Natural killer cell treated with Interleukin-12 subunit alpha and Interleukin-12 subunit beta and Interleukin-15 and Interleukin-18, amount 100 ng/mL, for 72 hours (primary cell): Measurements from ENCODE around the gene MAP1B. TPM values are rescaled to one million over a fixed set of nuclear protein-coding genes. Genes with fewer than 3 reads are reported as not detected.

Source experiments
- ATAC-seq, 2 donors: fragments of 150-1000 bp; cut with Tn5 transposase in 1 of 2; sonication (Bioruptor Pico), chemical (Tn5 transposase) in 1 of 2; 2 replicates each; pipeline ENCODE4 v1.10.0; 2021
- DNase-seq: peaks from one replicate; pipeline ENCODE4 v3.0.0; 2022; ENCODE audit warnings: low spot score
- H3K27ac Mint-ChIP-seq, 2 donors: 1 replicate in 1 of 2; 2 replicates in 1 of 2; pipeline ENCODE4 v1.8.0; 2022; ENCODE audit warnings: mixed read lengths in 2 of 2, mild to moderate bottlenecking in 1 of 2, moderate library complexity in 1 of 2
- H3K27me3 Mint-ChIP-seq, 2 donors: 1 replicate in 1 of 2; 2 replicates in 1 of 2; pipeline ENCODE4 v1.8.0; 2022; ENCODE audit warnings: mixed read lengths in 2 of 2
- H3K36me3 Mint-ChIP-seq: one replicate; pipeline ENCODE4 v1.8.0; 2022; ENCODE audit warnings: mixed read lengths
- H3K4me1 Mint-ChIP-seq, 2 donors: 1 replicate in 1 of 2; 2 replicates in 1 of 2; pipeline ENCODE4 v1.8.0; 2022; ENCODE audit warnings: low read depth in 2 of 2, mixed read lengths in 2 of 2, mild to moderate bottlenecking in 1 of 2
- H3K4me3 Mint-ChIP-seq: one replicate; pipeline ENCODE4 v1.8.0; 2022; ENCODE audit warnings: mixed read lengths
- H3K9me3 Mint-ChIP-seq: 2 replicates; pipeline ENCODE4 v1.8.0; 2022; ENCODE audit warnings: mixed read lengths
- total RNA-seq, 2 donors: library from RNA; stranded (reverse); gene quantifications; one replicate each; pipeline ENCODE4 v1.2.3, GENCODE V29; 2022

MAP1B gene
- total RNA-seq, 2 donors from 2014 or later: 0.06 to 0.14 TPM

DNA sequence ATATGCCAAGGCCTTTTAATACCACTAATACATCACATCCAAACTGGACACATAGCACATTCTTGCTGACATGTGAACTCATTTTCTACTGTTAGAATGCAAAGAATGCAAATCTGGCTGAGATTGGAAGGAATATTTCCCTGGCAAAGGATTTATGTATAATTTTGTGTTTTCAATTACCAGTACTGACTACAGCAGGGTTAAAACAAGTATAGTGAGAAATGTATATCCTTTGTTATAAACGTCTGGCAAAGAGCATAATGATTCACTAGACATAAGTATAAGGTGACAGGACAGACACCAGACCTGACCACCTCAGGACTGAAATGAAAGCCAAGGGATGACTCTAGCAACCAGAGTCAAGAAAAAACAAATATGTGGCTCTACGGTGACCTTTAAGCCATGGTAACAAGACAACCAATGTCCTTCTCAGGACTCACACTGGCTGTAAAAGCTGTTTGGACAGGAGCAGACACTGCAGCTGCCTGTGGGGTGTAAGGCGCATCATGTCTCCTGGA lies 117.7 kb downstream of the MAP1B start:
- no peak for ATAC-seq
- no peaks in the 10 kb centered on the region for H3K27me3 Mint-ChIP-seq
- peaks cover 27% of the 10 kb centered on the region for H3K36me3 Mint-ChIP-seq
- H3K4me1 Mint-ChIP-seq: peaks cover 0 to 3% of the 10 kb centered on the region in 2 donors
- no peak overlapping the region for H3K27ac Mint-ChIP-seq
- H3K9me3 Mint-ChIP-seq: no peaks in the 10 kb centered on the region
- no peak for DNase-seq
- H3K4me3 Mint-ChIP-seq: no peak overlapping the region

GRCh38 chr5:72225741-72226140 lies 118.5 kb downstream of the MAP1B start:
- H3K36me3 Mint-ChIP-seq: peaks cover 35% of the 10 kb centered on the region
- H3K4me3 Mint-ChIP-seq: no peak overlapping the region
- no peak for DNase-seq
- peaks cover 7 to 9% of the 10 kb centered on the region in 2 donors for H3K4me1 Mint-ChIP-seq
- H3K27ac Mint-ChIP-seq: no peak overlapping the region
- H3K27me3 Mint-ChIP-seq: peaks cover 0 to 7% of the 10 kb centered on the region in 2 donors
- no peak for ATAC-seq
- H3K9me3 Mint-ChIP-seq: no peaks in the 10 kb centered on the region

DNA sequence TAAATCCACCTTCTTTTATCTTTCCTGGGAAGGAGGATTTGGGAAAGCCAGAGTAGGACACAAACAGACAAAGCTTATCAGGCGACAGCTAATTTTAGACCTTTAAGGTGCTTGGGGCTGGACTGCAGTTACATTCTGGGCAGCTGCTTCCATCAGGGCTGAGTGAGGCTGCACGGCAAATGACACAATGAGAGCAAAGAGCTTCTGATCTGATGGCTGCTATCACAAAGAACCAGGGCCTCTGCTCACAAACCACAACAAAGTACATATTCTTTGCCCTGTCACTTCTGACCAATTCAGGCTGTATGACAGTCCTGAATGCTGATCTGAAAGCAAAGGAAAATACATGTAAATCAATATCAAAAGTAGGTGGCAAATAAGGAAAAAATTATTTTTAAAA lies 119.7 kb downstream of the MAP1B start:
- H3K27ac Mint-ChIP-seq: no peak overlapping the region
- no peak overlapping the region for H3K4me3 Mint-ChIP-seq
- H3K36me3 Mint-ChIP-seq: peaks cover 42% of the 10 kb centered on the region
- H3K4me1 Mint-ChIP-seq: peaks cover 15 to 16% of the 10 kb centered on the region in 2 donors
- no peaks in the 10 kb centered on the region for H3K9me3 Mint-ChIP-seq
- no peak for DNase-seq
- peaks cover 0 to 14% of the 10 kb centered on the region in 2 donors for H3K27me3 Mint-ChIP-seq
- no peak for ATAC-seq

DNA sequence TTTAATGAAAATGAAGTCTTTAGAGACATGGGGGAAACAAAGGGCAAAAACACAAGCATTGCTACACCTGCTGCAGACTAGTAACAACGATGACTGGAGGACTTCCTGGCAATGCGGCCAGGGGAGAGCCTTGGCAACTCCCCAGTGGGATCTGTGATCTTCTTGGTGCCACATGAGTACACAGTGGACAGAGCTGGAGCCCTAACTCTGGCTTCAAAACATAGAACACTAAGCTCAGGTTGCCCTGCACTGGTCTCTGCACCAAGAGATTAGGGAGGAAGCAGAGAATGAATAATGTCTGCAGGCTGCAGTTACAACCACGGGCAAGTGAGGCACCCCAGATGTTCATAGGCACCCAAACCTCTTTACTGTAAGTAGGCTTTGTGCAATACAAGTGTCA lies 121.7 kb downstream of the MAP1B start:
- no peak for ATAC-seq
- H3K27ac Mint-ChIP-seq: no peak overlapping the region
- H3K36me3 Mint-ChIP-seq: peaks cover 35% of the 10 kb centered on the region

DNA sequence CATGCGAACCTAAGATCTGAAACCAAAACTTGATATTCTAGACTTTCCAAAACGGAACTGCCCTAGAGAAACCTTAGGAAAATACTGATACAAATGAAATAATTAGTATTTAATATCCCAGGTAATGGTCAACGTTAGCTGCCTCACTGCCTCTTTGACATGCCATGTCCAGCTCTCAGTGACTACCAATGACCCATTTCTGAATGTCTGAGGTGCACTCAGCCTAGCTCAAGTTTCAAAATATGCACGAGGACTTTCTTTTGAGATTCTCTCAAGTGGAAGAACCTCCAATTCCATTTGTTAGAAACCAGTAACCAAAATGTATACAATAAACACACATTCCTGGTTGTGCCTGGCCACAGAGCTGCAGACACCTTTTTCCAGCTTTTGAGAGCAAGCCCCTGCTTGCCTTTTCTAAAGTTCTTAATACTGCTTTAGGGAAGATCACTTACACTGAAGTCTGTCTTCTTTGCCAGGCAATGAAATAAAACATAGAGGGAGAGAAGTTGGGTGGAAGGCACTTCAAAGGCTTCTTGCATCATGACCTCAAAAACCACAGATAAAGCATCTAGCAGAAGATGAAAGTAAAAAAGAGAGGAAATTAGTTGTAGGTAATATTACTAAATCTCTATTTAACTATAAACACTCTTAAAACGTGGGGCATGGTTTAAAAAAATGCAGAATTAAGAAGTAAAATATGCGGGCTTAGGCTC lies 124.9 kb downstream of the MAP1B start:
- Mint-ChIP-seq H3K27me3 (peaks cover 0 to 14% of the 10 kb centered on the region in 2 donors), H3K9me3 (no peaks in the 10 kb centered on the region), H3K4me1 (peaks cover 53 to 59% of the 10 kb centered on the region in 2 donors), H3K36me3 (peaks cover 23% of the 10 kb centered on the region), H3K27ac (peak overlapping the region; percentile 57 to 74), H3K4me3 (peak overlapping the region; percentile 72)
- ATAC-seq: peak; percentile 24 to 46
- DNase-seq: no peak

More for the DNA sequence above, 121.7 kb downstream of the MAP1B start:
- no peak for DNase-seq
- H3K27me3 Mint-ChIP-seq: peaks cover 0 to 14% of the 10 kb centered on the region in 2 donors
- no peak overlapping the region for H3K4me3 Mint-ChIP-seq
- peaks cover 29 to 30% of the 10 kb centered on the region in 2 donors for H3K4me1 Mint-ChIP-seq
- no peaks in the 10 kb centered on the region for H3K9me3 Mint-ChIP-seq

DNA sequence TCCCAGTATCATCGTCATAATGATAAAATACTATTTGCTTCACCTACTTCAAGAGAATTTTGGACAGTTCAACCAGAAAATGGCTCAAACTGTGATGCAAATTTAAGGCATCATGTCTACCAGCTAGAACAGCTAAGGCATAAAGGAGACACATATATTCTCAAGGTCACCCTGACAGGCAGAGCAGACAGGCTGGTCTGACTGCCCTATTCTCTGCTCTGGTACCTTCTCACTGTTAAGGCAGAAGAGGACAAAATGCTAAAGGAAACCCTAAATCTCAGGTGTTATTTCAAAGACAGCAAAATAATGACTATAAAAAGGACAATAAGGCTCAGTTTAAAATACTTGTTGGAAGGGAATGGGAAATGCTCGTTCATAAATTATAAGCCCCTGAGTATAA lies 125.6 kb downstream of the MAP1B start:
- peak overlapping the region; percentile 57 to 74 for H3K27ac Mint-ChIP-seq
- H3K4me1 Mint-ChIP-seq: peaks cover 53 to 59% of the 10 kb centered on the region in 2 donors
- DNase-seq (no peak), ATAC-seq (no peak)
- peaks cover 0 to 14% of the 10 kb centered on the region in 2 donors for H3K27me3 Mint-ChIP-seq
- H3K9me3 Mint-ChIP-seq: no peaks in the 10 kb centered on the region
- H3K4me3 Mint-ChIP-seq: peak overlapping the region; percentile 52
- peaks cover 22% of the 10 kb centered on the region for H3K36me3 Mint-ChIP-seq

GRCh38 chr5:72233835-72234234 lies 126.6 kb downstream of the MAP1B start:
- Mint-ChIP-seq H3K27me3 (peaks cover 0 to 14% of the 10 kb centered on the region in 2 donors), H3K9me3 (no peaks in the 10 kb centered on the region), H3K4me3 (peak overlapping the region; percentile 48), H3K4me1 (peaks cover 53 to 59% of the 10 kb centered on the region in 2 donors), H3K36me3 (peaks cover 22% of the 10 kb centered on the region), H3K27ac (peak overlapping the region; percentile 43 to 70)
- DNase-seq: no peak
- ATAC-seq: peak in 1 of 2 donors; percentile 1

- Mint-ChIP-seq H3K4me3 (peak overlapping the region; percentile 48), H3K36me3 (peaks cover 22% of the 10 kb centered on the region), H3K9me3 (no peaks in the 10 kb centered on the region), H3K27me3 (peaks cover 0 to 14% of the 10 kb centered on the region in 2 donors), H3K4me1 (peaks cover 53 to 59% of the 10 kb centered on the region in 2 donors), H3K27ac (peak overlapping the region; percentile 43 to 70)
- DNase-seq (peak; percentile 66), ATAC-seq (peak; percentile 98)
These were observed 127.0 kb downstream of the MAP1B start for GRCh38 chr5:72234265-72234700.

- H3K9me3 Mint-ChIP-seq: no peaks in the 10 kb centered on the region
- peak overlapping the region; percentile 43 to 70 for H3K27ac Mint-ChIP-seq
- DNase-seq: no peak
- peaks cover 53 to 59% of the 10 kb centered on the region in 2 donors for H3K4me1 Mint-ChIP-seq
- H3K4me3 Mint-ChIP-seq: peak overlapping the region; percentile 48
- H3K36me3 Mint-ChIP-seq: peaks cover 22% of the 10 kb centered on the region
- H3K27me3 Mint-ChIP-seq: peaks cover 0 to 14% of the 10 kb centered on the region in 2 donors
- no peak for ATAC-seq
These were observed 127.6 kb downstream of the MAP1B start for GRCh38 chr5:72234868-72235267.

GRCh38 chr5:72235725-72236124 lies 128.4 kb downstream of the MAP1B start:
- H3K9me3 Mint-ChIP-seq: no peaks in the 10 kb centered on the region
- DNase-seq (no peak), ATAC-seq (no peak)
- H3K4me1 Mint-ChIP-seq: peaks cover 49 to 52% of the 10 kb centered on the region in 2 donors
- peaks cover 15% of the 10 kb centered on the region for H3K36me3 Mint-ChIP-seq
- H3K4me3 Mint-ChIP-seq: no peak overlapping the region
- H3K27me3 Mint-ChIP-seq: peaks cover 0 to 7% of the 10 kb centered on the region in 2 donors
- H3K27ac Mint-ChIP-seq: peak overlapping the region; percentile 43 to 70

- Mint-ChIP-seq H3K36me3 (peaks cover 14% of the 10 kb centered on the region), H3K4me3 (no peak overlapping the region), H3K27ac (no peak overlapping the region), H3K27me3 (no peaks in the 10 kb centered on the region), H3K9me3 (no peaks in the 10 kb centered on the region), H3K4me1 (peaks cover 44 to 45% of the 10 kb centered on the region in 2 donors)
- ATAC-seq (no peak), DNase-seq (no peak)
These were observed 130.1 kb downstream of the MAP1B start for GRCh38 chr5:72237415-72237814.

DNA sequence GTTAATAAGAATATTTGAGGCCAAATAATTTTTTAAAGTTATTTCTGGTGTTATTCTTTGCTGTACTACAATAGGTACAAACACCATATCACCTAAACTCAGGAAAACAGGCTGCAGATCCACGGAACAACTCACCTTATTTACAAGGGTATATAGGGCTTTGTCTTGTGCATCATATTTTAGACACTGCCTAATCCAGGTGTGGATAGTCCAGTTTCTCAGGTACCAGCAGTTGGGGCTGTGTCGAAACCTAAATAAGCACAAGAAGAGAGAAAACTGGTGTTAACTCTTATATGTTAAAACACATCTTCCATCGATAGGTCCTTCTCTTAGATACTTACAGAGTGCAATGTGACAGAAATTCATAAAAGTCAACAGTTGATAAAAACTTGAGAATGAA lies 130.6 kb downstream of the MAP1B start:
- H3K27ac Mint-ChIP-seq: no peak overlapping the region
- H3K9me3 Mint-ChIP-seq: no peaks in the 10 kb centered on the region
- no peak for ATAC-seq
- H3K27me3 Mint-ChIP-seq: no peaks in the 10 kb centered on the region
- H3K36me3 Mint-ChIP-seq: peaks cover 14% of the 10 kb centered on the region
- H3K4me3 Mint-ChIP-seq: no peak overlapping the region
- DNase-seq: no peak
- H3K4me1 Mint-ChIP-seq: peaks cover 40 to 41% of the 10 kb centered on the region in 2 donors

- Mint-ChIP-seq H3K9me3 (no peaks in the 10 kb centered on the region), H3K27ac (no peak overlapping the region), H3K36me3 (peaks cover 14% of the 10 kb centered on the region), H3K27me3 (no peaks in the 10 kb centered on the region), H3K4me3 (no peak overlapping the region), H3K4me1 (peaks cover 35 to 38% of the 10 kb centered on the region in 2 donors)
- no peak for ATAC-seq
- DNase-seq: no peak
These were observed 131.6 kb downstream of the MAP1B start for GRCh38 chr5:72238712-72239445.
